NCI-H1417 (cell line): Measurements from ENCODE around the gene SRD5A1.
A peak's percentile ranks its signal among the peaks of the same experiment; 100 is the strongest.

Experiments
- DNase-seq, 3 experiments: peaks; one replicate each; lab custom pipeline; 2025; lab: John Stamatoyannopoulos, UW

SRD5A1 gene

DNA sequence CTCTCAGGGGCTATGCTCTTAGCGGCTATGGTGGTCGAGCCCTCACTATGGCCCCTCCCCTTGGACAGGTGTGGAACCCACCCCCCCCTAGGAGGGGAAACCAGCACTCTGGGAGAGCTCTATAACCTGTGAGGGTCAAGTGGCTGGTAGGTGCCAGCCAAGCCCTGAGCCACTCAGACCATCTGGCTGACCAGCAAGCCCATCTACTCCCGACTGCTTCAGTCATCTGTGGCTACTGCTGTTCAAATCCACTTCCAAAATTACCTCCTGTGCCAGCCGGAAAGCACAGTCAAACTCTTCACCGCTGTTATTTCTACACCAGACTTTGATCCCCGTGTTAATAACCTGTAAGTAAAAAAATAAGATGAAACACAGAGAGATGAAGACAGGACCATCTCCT is 28.9 kb upstream of the SRD5A1 start:
- DNase-seq: no peak

DNA sequence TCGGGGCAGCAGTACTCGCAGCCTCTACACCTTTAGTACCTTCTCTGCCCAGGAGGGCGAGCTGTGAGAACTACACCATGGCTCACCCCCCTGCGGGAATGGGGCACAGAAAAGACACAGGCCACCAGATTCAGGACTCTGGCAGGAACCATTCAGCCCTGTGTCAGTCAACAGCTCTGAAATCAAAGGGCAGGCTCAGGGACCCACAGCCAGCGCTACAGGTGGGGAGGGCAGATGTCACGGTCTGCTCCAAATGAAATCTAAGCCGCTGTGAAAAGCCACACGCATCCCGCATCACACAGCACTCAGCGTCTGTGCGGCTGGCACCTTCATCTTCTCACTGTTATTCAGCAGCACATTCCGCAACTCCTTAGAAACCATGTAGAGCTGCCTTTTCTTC is 28.3 kb upstream of the SRD5A1 start:
- no peak for DNase-seq

DNA sequence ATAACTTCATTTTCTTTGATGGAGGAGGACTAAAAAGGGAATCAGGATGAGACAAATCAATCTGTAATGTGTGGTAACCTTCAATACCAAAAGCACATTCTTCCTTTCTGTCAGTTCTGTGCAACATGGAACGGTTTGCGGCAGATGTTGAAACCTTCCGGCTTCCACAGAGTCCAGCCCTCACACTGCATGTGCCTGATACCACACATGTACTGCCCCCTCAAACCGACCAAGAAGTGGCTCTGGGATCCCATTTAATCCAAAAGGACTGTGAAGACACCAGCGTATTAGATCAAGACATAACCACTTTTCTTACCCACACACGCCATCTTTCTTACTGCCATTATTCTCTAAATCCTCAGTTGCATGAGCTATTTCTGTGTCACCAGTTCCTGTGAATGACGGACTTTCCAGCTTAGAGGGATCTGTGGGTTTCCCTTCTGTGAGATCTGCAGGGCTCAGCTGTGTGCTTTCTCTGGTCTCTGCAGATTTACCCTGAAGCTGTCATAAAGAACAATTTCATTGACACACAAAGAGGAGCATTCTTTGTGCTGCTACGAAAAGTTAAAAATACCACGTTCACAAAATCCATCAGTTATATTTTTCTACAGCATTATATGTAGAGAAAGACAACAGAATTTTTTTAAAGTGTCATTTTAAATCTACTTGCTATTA is 26.2 kb upstream of the SRD5A1 start:
- DNase-seq: no peak

DNA sequence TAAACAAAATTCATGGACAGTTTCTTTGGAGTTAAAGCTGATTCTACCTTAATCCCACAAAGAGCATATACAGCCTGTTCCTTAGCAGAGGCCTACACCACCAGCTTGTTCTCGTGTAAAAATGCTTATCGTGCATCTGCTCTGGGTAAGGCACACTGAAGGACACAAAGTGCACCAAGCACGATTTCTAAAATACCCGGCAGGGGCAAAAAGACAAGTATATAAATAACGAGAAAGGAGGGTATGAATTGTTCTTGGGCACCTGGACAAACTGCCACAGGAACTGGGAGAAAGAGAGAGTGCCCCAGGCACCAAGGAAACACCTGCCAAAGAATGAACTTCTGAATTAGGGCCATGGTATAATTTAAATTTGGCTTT is 25.7 kb upstream of the SRD5A1 start:
- no peak for DNase-seq

DNA sequence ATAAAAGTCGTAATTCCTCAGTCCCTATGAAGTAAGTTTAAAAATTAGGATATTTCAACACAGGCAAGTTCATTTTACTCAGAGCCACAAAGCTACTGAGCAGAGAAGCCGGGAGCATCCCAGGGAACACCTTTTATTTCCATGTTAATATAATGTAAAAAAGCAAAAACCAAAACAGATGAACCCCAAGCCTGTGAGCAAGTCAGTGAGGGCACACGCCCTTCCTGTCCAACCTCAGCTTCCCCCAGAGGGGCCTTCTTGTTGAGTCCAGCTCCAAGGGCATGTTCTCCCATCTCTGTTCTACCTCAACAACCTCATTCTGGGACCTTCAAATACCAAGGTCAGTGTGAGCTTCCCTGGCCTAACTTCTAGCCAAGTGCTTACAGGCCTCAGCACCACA is 25.2 kb upstream of the SRD5A1 start:
- DNase-seq: no peak

DNA sequence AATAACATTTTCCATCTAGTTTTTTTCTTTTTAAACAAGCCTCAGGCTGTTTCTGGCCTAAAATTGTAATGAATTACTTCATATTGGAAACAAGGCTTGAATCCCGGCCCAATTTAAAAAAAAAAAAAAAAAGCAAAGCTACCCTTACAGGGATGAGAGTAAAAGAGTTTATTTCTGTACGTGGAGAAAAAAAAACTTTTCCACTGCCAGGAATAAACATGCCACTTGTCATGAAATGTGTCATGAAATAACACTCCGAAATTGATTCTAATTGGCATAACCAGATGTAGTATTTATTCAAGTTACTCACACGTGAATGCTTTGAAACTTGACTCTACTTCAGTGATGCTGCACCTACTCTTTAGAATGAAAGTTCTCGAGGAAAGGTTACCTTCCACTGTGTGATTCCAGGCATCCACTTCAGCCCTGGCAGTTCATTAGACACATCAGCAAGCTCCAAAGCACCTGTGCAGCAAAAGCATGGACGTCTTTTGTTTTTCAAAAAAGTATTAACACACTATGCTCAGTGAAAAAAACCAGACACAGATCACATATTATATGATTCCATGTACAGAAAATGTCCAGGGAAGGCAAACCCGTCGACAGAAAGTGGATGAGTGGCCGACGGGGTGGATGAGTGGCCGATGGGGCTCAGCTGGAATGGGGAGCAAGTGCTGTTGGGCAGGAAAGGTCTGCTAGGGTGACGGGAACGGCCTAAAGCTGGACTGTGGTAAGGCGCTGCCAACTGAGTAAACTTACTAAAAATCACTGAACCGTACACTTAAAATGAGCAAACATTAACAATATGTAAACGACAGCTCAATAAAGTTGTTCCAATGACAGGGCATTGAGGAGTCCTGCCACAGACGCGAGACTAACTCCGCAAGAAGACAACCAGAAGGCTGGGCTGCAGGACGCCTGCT is 21.6 kb upstream of the SRD5A1 start:
- DNase-seq: peak in 2 of 3 experiments; percentile 13 to 63

DNA sequence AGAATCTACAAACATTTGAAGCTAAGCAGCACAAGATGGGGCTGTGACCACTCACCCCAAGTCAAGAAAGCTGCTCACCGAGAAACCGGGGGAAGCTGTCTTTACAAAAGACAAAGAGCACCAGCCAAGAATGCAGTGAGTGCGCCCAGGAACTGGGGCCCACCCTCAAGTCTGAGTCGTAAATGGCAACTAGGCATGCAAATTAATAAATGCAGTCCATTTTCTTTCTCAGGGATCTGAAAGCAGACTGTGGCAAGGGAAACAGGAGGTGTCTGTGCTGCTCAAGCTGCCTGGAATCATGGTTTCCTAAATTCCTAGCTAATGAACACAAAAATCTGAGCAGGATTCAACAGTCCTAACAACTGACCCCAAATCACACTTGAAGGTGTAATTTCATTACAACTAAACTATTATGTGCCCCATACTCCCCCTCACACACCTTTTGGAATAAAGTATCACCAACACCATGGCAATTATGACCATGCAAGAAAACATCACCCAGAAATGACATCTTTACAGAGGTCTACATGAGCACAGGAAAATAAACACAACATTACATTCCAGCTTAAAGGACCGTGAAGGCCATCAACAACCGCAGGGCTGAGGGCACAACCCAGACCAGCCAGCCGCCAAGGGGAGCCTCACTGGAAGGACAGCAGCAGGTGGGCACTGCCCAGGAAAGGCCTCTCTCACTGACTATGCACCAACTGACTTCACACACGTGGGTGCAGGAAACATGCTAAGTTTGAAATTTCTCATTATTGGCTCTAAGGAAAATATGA is 18.0 kb upstream of the SRD5A1 start:
- DNase-seq: no peak

DNA sequence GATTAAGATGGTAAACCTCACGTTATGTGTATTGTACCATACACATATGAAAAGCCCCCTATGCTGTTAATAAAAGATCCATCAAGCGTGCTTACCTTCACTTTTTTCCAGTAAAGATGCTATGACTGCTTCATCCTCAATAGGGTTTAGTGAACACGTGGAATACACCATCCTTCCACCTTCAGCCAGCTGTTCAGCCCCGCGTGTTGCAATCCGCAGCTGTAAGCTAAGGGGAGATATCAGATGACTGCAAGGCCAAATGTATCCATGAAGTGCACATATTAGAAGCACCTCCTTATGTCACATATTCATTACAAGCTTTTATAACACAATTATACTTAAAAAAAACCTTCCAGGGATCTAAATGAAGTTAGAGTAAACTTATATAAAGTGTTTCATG is 16.6 kb upstream of the SRD5A1 start:
- no peak for DNase-seq

DNA sequence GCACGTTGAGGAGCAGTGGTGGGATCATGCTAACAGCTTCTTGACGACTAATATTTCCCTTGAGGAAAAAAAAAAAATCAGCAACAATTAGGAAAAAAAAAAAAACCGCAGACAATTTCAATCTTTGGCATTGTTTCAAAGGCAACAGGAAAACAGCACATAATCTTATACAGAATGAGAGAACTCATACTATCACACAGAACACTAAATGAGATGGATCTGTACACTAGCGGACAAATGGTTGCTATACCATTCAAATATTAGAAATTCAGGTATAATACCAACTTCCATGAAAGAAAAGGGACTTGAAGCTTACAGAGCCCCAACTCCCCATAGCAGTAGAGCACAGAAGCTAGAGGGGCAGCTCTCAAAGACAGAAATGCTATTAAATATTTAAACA is 10.0 kb upstream of the SRD5A1 start:
- DNase-seq: no peak

DNA sequence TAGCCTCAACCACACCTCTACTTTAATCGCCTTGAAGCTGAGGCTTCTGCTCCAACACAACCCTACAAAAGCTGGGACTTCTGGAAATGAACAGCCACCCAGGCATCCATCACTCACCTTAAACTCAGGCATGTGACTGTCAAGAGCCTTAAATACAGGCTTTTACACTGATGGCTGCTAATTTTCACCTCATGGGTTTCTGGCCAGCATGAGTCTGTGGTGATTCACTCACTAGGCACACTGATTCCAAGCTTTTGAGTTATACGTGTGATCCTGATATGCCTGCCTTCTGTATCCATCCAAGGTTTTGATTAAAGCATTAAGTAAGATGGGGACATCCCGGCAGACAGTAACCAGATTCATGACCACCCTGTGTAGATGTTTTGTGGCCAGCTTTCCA is 9.3 kb upstream of the SRD5A1 start:
- DNase-seq: no peak

DNA sequence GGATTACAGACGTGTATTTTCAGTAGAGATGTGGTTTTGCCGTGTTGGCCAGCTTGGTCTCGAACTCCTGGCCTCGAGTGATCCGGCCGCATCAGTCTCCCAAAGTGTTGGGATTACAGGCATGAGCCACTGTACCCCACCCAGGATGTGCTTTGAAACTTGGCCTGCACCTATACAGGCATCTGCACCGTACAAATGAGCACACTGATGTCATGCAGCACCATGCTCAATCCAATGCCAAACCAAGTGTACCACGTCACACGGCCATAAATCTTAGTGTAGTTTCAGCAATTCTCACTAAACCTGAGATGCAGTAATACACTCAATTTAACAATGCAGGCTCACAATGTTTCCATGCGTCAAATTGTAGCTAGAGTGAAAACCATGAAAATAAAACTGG is 6.7 kb upstream of the SRD5A1 start:
- DNase-seq: no peak

DNA sequence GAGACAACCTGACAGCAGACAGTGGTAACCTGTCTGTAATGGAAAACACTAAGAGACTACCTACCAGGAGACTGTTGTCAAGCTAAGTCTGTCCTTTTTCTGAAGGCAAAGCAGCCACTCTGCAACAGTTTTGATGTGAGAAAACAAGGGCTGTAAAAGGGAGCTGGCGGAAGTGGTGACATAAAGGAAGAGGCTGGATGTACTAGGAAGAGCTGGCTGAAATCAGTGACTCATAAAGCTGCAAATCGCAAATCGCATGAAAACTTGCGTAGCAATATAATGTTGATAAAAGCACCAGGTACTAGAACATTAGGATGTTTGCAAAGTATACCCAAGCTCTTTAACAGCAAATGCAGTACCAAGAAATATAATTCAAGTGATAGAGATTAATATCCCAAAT is 1.8 kb upstream of the SRD5A1 start:
- no peak for DNase-seq

DNA sequence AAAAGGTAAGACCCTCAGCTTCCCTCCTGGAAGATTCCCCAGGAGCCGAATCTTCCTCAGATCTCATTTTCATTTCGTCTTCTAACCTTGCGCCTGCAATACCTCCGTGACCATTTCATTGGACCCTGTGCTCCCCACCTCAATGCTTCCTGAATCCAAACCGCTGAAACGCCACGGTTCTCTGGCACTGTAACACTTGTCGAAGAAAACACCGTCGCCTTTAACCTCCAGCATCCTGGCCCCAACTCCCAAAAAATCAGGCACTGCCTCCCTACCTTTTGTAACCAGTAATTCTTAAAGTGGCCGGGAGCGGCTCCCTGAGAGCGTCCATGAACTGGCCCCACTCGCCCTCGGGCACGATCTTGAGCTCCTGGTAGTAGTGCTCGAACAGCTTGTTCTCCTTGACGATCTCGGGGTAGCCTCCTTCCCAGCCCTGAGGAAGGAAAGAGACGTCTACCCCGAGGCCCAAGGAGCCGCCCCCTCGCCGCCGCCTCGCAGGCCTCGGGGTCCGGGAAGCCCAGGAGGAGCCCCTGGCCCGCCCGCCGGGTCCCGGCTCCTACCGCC is 834 bp upstream of the SRD5A1 start:
- DNase-seq: no peak

DNA sequence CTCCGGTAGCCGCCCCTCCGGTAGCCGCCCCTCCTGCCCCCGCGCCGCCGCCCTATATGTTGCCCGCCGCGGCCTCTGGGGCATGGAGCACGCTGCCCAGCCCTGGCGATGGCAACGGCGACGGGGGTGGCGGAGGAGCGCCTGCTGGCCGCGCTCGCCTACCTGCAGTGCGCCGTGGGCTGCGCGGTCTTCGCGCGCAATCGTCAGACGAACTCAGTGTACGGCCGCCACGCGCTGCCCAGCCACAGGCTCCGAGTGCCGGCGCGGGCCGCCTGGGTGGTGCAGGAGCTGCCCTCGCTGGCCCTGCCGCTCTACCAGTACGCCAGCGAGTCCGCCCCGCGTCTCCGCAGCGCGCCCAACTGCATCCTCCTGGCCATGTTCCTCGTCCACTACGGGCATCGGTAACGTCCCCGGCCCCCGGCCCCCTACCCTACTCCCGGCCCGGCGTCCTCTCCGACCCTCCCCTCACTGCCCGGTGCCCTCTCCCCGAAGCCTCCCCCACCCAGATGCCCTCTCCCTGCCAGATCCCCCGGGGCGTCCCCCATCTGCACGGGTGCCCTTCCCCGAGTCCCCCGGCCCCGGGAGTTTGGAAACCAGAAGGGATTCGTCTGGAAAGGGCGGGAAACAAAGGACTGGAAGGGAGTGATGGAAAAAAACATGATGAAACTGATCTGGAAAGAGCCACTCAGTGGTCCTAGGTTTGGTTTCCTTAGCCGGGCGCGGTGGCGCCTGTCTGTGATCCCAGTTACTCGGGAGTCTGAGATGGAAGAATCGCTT is 417 bp downstream of the SRD5A1 start:
- peak; percentile 67 to 97 (median 82) for DNase-seq

DNA sequence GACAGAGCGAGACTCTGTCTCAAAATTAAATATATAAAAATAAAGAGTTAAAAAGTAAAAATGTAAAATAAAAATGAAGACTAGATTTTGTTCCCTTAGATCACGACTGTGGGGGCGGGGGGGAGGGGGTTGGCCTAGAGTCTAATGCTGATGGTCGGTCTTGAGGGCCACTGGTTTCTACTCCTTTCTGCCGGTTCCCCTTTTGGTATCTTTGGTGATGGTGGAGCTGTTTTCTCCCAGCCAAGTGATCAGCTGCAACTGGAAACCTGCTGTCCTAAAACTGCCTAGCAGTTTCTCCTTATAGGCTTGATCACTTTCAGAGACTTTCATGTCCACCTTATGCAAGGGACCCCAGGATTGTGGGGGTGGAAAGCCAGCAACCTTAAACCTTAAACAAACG is 1.1 kb downstream of the SRD5A1 start:
- peak in 1 of 3 experiments; percentile 56 for DNase-seq

DNA sequence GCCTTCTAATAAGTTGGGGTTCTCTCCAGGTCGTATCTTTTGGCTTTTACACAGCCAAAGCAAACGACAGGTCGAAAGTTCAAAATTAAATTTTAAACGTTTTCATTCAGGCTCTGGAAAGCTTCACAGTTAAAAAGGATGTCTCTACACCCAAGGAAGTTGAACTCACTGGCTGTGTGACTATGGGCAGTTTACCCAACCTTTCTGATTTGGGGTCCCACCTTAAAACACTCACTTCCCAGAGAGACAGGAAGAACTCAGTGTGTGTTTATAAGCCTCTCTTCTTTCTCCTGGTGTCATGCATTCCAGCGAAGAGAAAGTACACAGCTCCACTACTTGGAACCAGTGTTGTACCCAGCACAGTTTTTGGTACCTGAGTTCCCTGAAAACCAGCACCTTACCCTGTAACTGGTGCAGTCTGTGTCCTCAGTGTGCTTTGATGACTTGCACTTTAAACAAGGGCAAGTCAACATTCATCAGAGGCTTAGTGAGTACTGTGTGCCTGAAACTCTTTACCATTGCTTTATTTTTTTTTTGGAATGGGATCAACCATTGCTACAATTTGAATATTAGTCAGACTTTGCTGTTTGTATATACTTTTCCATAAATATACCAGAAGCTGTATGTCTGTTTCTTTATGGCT is 1.7 kb downstream of the SRD5A1 start:
- no peak for DNase-seq

DNA sequence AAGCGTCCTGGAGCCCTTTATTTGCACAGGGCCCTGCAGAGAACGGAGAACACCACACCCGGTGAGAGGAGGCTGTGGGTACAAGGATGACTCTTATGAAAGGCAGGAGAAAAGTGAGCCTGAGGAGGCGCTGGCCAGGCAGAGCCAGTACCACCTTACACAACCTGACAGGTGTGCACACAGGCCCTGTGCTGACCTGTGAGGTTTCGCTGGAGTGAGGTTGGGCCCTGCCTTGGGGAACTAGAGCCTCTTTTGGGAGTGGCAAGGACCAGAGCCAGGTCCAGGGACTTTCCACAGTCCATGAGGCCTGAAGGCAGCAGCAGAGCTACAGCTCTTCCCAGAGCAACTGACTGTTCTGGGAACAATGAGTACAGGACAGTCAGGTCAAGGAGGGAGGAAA is 3.1 kb downstream of the SRD5A1 start:
- peak in 1 of 3 experiments; percentile 9 for DNase-seq

DNA sequence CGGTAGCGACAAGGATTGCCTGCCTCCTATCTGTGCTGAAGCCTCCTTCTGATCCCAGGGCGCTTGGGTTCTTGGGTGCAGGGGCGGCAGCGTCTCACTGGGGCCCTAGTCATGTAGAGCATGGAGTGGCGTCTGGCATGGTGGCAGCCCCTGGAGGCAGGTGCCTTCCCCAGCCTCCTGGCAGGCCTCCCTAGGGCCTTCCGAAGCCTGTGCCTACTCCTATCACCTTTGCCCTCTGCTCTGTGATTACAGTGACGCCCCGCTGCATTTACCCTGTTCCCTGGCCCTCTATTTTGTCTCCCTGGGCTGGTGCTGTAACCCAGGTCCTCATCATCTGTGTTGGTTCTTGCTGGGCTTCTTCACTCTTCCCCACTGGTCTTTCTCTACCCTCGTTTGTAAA is 3.8 kb downstream of the SRD5A1 start:
- DNase-seq: no peak

DNA sequence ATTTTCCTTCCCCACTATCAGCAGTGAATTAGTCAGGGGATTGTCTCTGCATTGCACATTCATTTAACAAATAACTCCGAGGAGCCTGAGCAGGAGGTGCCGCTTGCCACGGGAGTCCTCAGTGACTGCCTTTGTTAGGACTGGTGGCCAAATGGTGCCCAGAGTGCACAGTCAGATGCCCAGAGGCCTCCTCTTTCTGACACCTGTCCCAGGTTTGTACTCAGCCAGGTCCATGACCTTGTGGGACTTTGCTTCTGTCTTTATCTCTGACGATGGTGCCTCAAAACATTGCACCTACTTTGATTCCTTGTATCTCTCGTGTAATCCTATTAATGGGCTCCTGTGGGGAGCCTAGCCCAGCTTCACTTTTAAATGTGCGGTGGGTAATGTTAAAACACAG is 4.3 kb downstream of the SRD5A1 start:
- DNase-seq: no peak

DNA sequence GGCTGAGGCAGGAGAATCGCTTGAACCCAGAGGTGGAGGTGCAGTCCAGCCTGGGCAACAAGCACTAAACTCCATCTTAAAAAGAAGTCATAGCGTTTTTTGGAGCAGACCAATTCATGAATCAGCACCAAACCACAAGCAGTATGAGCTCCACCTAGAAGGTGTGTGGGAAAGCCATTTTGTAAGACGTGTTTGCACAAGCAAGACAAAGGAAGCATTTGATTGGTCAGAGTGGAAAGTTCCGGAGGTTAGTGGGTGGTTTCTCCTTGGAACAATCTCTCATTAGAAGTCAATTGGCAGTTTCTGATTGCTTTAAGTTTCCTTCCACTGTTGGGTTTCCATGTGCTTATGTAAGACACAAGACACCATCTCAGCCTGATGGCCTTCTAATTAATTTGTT is 5.0 kb downstream of the SRD5A1 start:
- no peak for DNase-seq

DNA sequence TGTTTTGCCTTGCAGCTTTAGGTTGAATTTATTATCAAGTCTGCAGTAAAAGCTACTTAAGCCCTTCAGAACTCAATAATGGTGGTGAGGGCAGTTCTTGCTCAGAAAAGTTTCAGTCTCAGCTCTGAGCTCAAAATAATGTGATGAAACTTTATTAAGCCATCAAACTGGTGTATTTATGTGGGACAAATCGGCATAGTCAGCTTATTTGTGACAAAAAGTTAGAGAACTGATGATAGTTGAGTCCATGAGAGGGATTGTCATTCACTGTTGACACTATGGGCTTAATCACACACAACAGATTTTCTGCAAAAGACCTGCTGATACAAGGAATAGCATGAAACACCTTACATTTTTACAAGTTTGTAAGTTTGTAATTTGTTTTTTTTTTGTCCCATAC is 9.4 kb downstream of the SRD5A1 start:
- DNase-seq: no peak
